CD14-positive monocyte (primary cell): ENCODE data around the gene GPC5. TPM values are rescaled to one million over a fixed set of nuclear protein-coding genes. Genes with fewer than 3 reads are reported as not detected.
"Not testable (repeated sequence)": the region's sequence is repeated elsewhere in the genome, so short reads cannot be mapped to it uniquely, and the experiment has no call there.

Experiments
- DNase-seq, 3 donors: peaks; one replicate each; pipeline ENCODE4 v3.0.0-alpha.2; 2011 to 2022
- H2AFZ ChIP-seq: 2 replicates; pipeline ENCODE4 v1.6.0; 2012; ENCODE audit warnings: mild to moderate bottlenecking, low read depth, low read length, inconsistent platforms; ENCODE audit not compliant: insufficient read depth, poor library complexity, severe bottlenecking
- H3K27ac ChIP-seq, 2 donors: 1 replicate in 1 of 2; 2 replicates in 1 of 2; pipeline ENCODE4 v1.5.1; 2012 to 2013; ENCODE audit warnings: low read length in 2 of 2, control low read depth in 1 of 2, inconsistent platforms in 1 of 2, low read depth in 1 of 2, mild to moderate bottlenecking in 1 of 2
- H3K27me3 ChIP-seq, 2 donors: one replicate each; pipeline versions ENCODE4 v1.6.0 to v1.6.1; 2011 to 2013; ENCODE audit warnings: low read length in 2 of 2; ENCODE audit not compliant: control insufficient read depth in 2 of 2, insufficient read depth in 2 of 2
- H3K36me3 ChIP-seq, 2 donors: replicated peaks in 1 of 2; 1 replicate in 1 of 2; 2 replicates in 1 of 2; pipeline versions ENCODE4 v1.5.1 to v1.6.1; 2012 to 2013; ENCODE audit warnings: low read length in 2 of 2, control low read depth in 1 of 2, inconsistent platforms in 1 of 2, mild to moderate bottlenecking in 1 of 2; ENCODE audit not compliant: insufficient read depth in 2 of 2, control insufficient read depth in 1 of 2
- H3K4me1 ChIP-seq, 2 donors: 1 replicate in 1 of 2; 2 replicates in 1 of 2; pipeline versions ENCODE4 v1.5.1 to v1.6.1; 2012 to 2013; ENCODE audit warnings: low read length in 2 of 2, control low read depth in 1 of 2, inconsistent platforms in 1 of 2, mild to moderate bottlenecking in 1 of 2, moderate library complexity in 1 of 2; ENCODE audit not compliant: insufficient read depth in 2 of 2, control insufficient read depth in 1 of 2
- H3K4me2 ChIP-seq: replicated peaks from 2 replicates; pipeline ENCODE3; 2012; ENCODE audit warnings: low read length, moderate library complexity, mild to moderate bottlenecking; ENCODE audit not compliant: poor library complexity, severe bottlenecking; ENCODE audit errors: extremely low read depth
- H3K4me3 ChIP-seq, 3 experiments: fragments of 200-600 bp in 1 of 3; sonication (generic) in 1 of 3; replicated peaks in 1 of 3; 1 replicate in 2 of 3; 2 replicates in 1 of 3; pipeline ENCODE4 v1.5.1; 2011 to 2013; ENCODE audit warnings: low read length in 3 of 3, mild to moderate bottlenecking in 3 of 3, control low read depth in 2 of 3, low read depth in 2 of 3, inconsistent platforms in 1 of 3, moderate library complexity in 1 of 3
- H3K79me2 ChIP-seq: 2 replicates; pipeline ENCODE4 v1.6.0; 2012; ENCODE audit warnings: mild to moderate bottlenecking, control low read depth, inconsistent platforms, low read length, moderate library complexity; ENCODE audit not compliant: insufficient read depth
- H3K9ac ChIP-seq: 2 replicates; pipeline ENCODE4 v1.6.0; 2017; ENCODE audit warnings: low read length, mild to moderate bottlenecking; ENCODE audit not compliant: insufficient read depth, poor library complexity, severe bottlenecking
- H3K9me3 ChIP-seq, 2 donors: replicated peaks in 1 of 2; 1 replicate in 1 of 2; 2 replicates in 1 of 2; pipeline versions ENCODE4 v1.5.1 to v1.6.1; 2012 to 2013; ENCODE audit warnings: low read length in 2 of 2, control low read depth in 1 of 2; ENCODE audit not compliant: control insufficient read depth in 1 of 2, insufficient read depth in 1 of 2
- H4K20me1 ChIP-seq: 2 replicates; pipeline ENCODE4 v1.6.0; 2012; ENCODE audit warnings: mild to moderate bottlenecking, low read length, control low read depth, moderate library complexity; ENCODE audit not compliant: insufficient read depth
- H3K27ac Mint-ChIP-seq, 7 donors: one replicate each; pipeline ENCODE4 v1.8.0; 2020; ENCODE audit warnings: mild to moderate bottlenecking in 7 of 7, mixed read lengths in 7 of 7, moderate library complexity in 6 of 7, inconsistent platforms in 2 of 7
- H3K27me3 Mint-ChIP-seq, 3 donors: one replicate each; pipeline ENCODE4 v1.8.0; 2021 to 2022; ENCODE audit warnings: low read depth in 3 of 3, mild to moderate bottlenecking in 3 of 3, mixed read lengths in 3 of 3, moderate library complexity in 3 of 3, inconsistent platforms in 1 of 3
- H3K36me3 Mint-ChIP-seq, 2 donors: one replicate each; pipeline ENCODE4 v1.8.0; 2020; ENCODE audit warnings: mixed read lengths in 2 of 2, inconsistent platforms in 1 of 2, mild to moderate bottlenecking in 1 of 2
- H3K4me1 Mint-ChIP-seq: one replicate; pipeline ENCODE4 v1.8.0; 2020; ENCODE audit warnings: mild to moderate bottlenecking, mixed read lengths
- H3K4me3 Mint-ChIP-seq, 2 donors: one replicate each; pipeline ENCODE4 v1.8.0; 2020; ENCODE audit warnings: mild to moderate bottlenecking in 2 of 2, mixed read lengths in 2 of 2, moderate library complexity in 1 of 2
- H3K9me3 Mint-ChIP-seq, 7 donors: one replicate each; pipeline ENCODE4 v1.8.0; 2020 to 2022; ENCODE audit warnings: mixed read lengths in 7 of 7, mild to moderate bottlenecking in 6 of 7, moderate library complexity in 6 of 7, inconsistent platforms in 2 of 7
- WGBS: methylation state at CpG from one replicate; pipeline ENCODE4 v1.1.5; 2013; ENCODE audit warnings: missing lambda C conversion rate; ENCODE audit not compliant: insufficient coverage; 5-methylcytosine and 5-hydroxymethylcytosine counted together
- intact Hi-C, 2 donors: fragments of 100-400 bp; cut with micrococcal nuclease; formaldehyde crosslinking; loops; one replicate each; pipeline versions ENCODE4 v1.15.0 to v1.15.1; 2023
- polyA plus RNA-seq, 3 donors: library from polyadenylated mRNA; depleted of rRNA in 1 of 3; unstranded in 2 of 3; stranded (reverse) in 1 of 3; fragments of 300-500 nt in 2 of 3; fragments of >200 nt in 1 of 3; fragmentation: Illumina TruSeq in 2 of 3; gene quantifications; 1 replicate in 2 of 3; 2 replicates in 1 of 3; pipeline ENCODE4 v1.2.3, GENCODE V29; 2012 to 2021
- TF ChIP-seq, protein P1 (sequence below): fragments of 200-600 bp; IDR thresholded peaks from one replicate; pipeline ENCODE4 v1.8.0; 2022; ENCODE audit warnings: antibody characterized with exemption, mild to moderate bottlenecking

GPC5 gene
- polyA plus RNA-seq, 3 donors, result not detected

GRCh38 chr13:92270990-92271389 lies 872.6 kb downstream of the GPC5 start:
- H3K9me3 ChIP-seq, result peaks cover 10 to 12% of the 10 kb centered on the region in 2 donors
- no peak overlapping the region for H3K4me2 ChIP-seq
- Mint-ChIP-seq H3K4me1 (no peaks in the 10 kb centered on the region), H3K27ac (no peak overlapping the region), H3K27me3 (no peaks in the 10 kb centered on the region), H3K9me3 (peaks cover 0 to 9% (median 4%) of the 10 kb centered on the region in 7 donors), H3K36me3 (no peaks in the 10 kb centered on the region), H3K4me3 (no peak overlapping the region)
- no peaks in the 10 kb centered on the region for H3K4me1 ChIP-seq
- no peaks in the 10 kb centered on the region for H3K27me3 ChIP-seq
- intact Hi-C loops, result no loop called here
- no peak overlapping the region for H2AFZ ChIP-seq
- no peak overlapping the region for H3K4me3 ChIP-seq
- H4K20me1 ChIP-seq, result no peaks in the 10 kb centered on the region
- no peaks in the 10 kb centered on the region for H3K79me2 ChIP-seq
- TF ChIP-seq, protein P1, sequence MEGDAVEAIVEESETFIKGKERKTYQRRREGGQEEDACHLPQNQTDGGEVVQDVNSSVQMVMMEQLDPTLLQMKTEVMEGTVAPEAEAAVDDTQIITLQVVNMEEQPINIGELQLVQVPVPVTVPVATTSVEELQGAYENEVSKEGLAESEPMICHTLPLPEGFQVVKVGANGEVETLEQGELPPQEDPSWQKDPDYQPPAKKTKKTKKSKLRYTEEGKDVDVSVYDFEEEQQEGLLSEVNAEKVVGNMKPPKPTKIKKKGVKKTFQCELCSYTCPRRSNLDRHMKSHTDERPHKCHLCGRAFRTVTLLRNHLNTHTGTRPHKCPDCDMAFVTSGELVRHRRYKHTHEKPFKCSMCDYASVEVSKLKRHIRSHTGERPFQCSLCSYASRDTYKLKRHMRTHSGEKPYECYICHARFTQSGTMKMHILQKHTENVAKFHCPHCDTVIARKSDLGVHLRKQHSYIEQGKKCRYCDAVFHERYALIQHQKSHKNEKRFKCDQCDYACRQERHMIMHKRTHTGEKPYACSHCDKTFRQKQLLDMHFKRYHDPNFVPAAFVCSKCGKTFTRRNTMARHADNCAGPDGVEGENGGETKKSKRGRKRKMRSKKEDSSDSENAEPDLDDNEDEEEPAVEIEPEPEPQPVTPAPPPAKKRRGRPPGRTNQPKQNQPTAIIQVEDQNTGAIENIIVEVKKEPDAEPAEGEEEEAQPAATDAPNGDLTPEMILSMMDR, result no peak
- no peak for DNase-seq
- no peak overlapping the region for H3K9ac ChIP-seq
- 60% methylated on average over 1 of the region's 1 CpG for WGBS
- H3K36me3 ChIP-seq, result no peaks in the 10 kb centered on the region
- no peak overlapping the region for H3K27ac ChIP-seq

DNA sequence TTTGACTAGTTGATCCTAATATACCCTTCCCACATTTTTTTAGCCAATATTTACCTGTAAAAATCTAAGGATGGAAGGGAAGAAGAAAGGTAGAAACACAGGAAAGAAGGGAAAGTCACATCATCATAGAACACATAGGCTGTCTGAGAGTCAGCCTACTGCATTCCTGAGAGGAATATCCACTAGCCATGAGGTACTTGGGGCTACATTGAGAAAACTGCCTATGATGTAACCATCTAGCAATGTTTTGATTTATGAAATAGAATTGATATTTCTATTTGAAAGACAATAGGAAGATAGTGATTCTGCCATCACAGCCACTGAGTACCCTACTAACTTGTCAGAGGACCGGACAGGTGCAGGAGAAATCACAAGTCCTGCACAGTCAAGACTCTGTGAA lies 873.8 kb downstream of the GPC5 start:
- no peaks in the 10 kb centered on the region for H3K27me3 Mint-ChIP-seq
- Histone ChIP-seq H3K4me3 (no peak overlapping the region), H4K20me1 (no peaks in the 10 kb centered on the region), H3K9me3 (peaks cover 10 to 12% of the 10 kb centered on the region in 2 donors), H3K36me3 (no peaks in the 10 kb centered on the region), H3K79me2 (no peaks in the 10 kb centered on the region), H2AFZ (no peak overlapping the region), H3K9ac (no peak overlapping the region), H3K27me3 (no peaks in the 10 kb centered on the region), H3K4me1 (no peaks in the 10 kb centered on the region), H3K27ac (no peak overlapping the region), H3K4me2 (no peak overlapping the region)
- no peaks in the 10 kb centered on the region for H3K36me3 Mint-ChIP-seq
- H3K9me3 Mint-ChIP-seq, result peaks cover 0 to 9% (median 3%) of the 10 kb centered on the region in 7 donors
- no peak overlapping the region for H3K4me3 Mint-ChIP-seq
- TF ChIP-seq, protein P1, result no peak
- intact Hi-C loops, result no loop called here
- H3K27ac Mint-ChIP-seq, result no peak overlapping the region
- DNase-seq, result no peak
- no peaks in the 10 kb centered on the region for H3K4me1 Mint-ChIP-seq
- WGBS, result no CpG with 5 or more reads among the region's 1 CpG

DNA sequence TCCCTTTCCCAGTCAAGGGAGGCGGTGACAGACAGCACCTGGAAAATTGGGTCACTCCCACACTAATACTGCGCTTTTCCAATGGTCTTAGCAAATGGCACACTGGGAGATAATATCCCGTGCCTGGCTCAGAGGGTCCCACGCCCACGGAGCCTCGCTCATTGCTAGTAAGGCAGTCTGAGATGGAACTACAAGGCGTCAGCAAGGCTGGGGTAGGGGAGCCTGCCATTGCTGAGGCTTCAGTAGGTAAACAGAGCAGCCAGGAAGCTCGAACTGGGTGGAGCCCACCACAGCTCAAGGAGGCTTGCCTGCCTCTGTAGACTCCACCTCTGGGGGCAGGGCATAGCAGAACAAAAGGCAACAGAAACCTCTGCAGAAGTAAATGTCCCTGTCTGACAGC lies 882.6 kb downstream of the GPC5 start:
- H3K79me2 ChIP-seq, H3K4me3 ChIP-seq, H3K27ac ChIP-seq, H4K20me1 ChIP-seq, H3K4me3 Mint-ChIP-seq, H3K27me3 ChIP-seq, DNase-seq, H3K4me1 Mint-ChIP-seq, H3K36me3 ChIP-seq, H3K4me2 ChIP-seq, intact Hi-C loops, H3K27me3 Mint-ChIP-seq, H3K9ac ChIP-seq, H2AFZ ChIP-seq, H3K27ac Mint-ChIP-seq, H3K4me1 ChIP-seq, H3K36me3 Mint-ChIP-seq: not testable (repeated sequence)
- WGBS, result 94% methylated on average over 6 of the region's 8 CpGs
- H3K9me3 Mint-ChIP-seq, result peaks cover 2 to 25% (median 18%) of the 10 kb centered on the region in 7 donors
- H3K9me3 ChIP-seq, result peaks cover 10 to 11% of the 10 kb centered on the region in 2 donors
